ENCODE results near the gene NKX1-1. TPM values are rescaled to one million over a fixed set of nuclear protein-coding genes. Genes with fewer than 3 reads are reported as not detected.

The NKX1-1 gene
- total RNA-seq, 1 donor from 2014 or later, result not detected

GRCh38 chr4:1363513-1363912, 42.7 kb downstream of the NKX1-1 start:
- Mint-ChIP-seq H3K9me3 (ENCODE audit: unreplicated experiment) (no peaks in the 10 kb centered on the region), H3K27me3 (ENCODE audit: unreplicated experiment) (peaks cover 2% of the 10 kb centered on the region), H3K4me1 (ENCODE audit: unreplicated experiment) (no peaks in the 10 kb centered on the region), H3K4me3 (ENCODE audit: unreplicated experiment) (no peak overlapping the region), H3K27ac (ENCODE audit: unreplicated experiment) (no peak overlapping the region), H3K36me3 (ENCODE audit: low read depth, unreplicated experiment) (peaks cover 11% of the 10 kb centered on the region)
- TF ChIP-seq CTCF (IDR thresholded peaks at IDR 0.05; ENCODE audit: unreplicated experiment), result no peak
- DNase-seq (ENCODE audit: low spot score), result no peak

- no peaks in the 10 kb centered on the region for H3K4me1 Mint-ChIP-seq (ENCODE audit: unreplicated experiment)
- no peak for TF ChIP-seq CTCF (IDR thresholded peaks at IDR 0.05; ENCODE audit: unreplicated experiment)
- peaks cover 11% of the 10 kb centered on the region for H3K36me3 Mint-ChIP-seq (ENCODE audit: low read depth, unreplicated experiment)
- no peaks in the 10 kb centered on the region for H3K9me3 Mint-ChIP-seq (ENCODE audit: unreplicated experiment)
- peaks cover 2% of the 10 kb centered on the region for H3K27me3 Mint-ChIP-seq (ENCODE audit: unreplicated experiment)
- no peak overlapping the region for H3K4me3 Mint-ChIP-seq (ENCODE audit: unreplicated experiment)
- DNase-seq (ENCODE audit: low spot score), result no peak
- H3K27ac Mint-ChIP-seq (ENCODE audit: unreplicated experiment), result no peak overlapping the region
Observed at GRCh38 chr4:1362521-1362920, 43.7 kb downstream of the NKX1-1 start.

GRCh38 chr4:1362046-1362445, 44.2 kb downstream of the NKX1-1 start:
- no peak for TF ChIP-seq CTCF (IDR thresholded peaks at IDR 0.05; ENCODE audit: unreplicated experiment)
- H3K27ac Mint-ChIP-seq (ENCODE audit: unreplicated experiment), result no peak overlapping the region
- H3K9me3 Mint-ChIP-seq (ENCODE audit: unreplicated experiment), result no peaks in the 10 kb centered on the region
- no peaks in the 10 kb centered on the region for H3K4me1 Mint-ChIP-seq (ENCODE audit: unreplicated experiment)
- H3K27me3 Mint-ChIP-seq (ENCODE audit: unreplicated experiment), result peaks cover 2% of the 10 kb centered on the region
- H3K4me3 Mint-ChIP-seq (ENCODE audit: unreplicated experiment), result no peak overlapping the region
- peaks cover 11% of the 10 kb centered on the region for H3K36me3 Mint-ChIP-seq (ENCODE audit: low read depth, unreplicated experiment)
- DNase-seq (ENCODE audit: low spot score), result no peak

GRCh38 chr4:1361431-1361830, 44.8 kb downstream of the NKX1-1 start:
- no peak overlapping the region for H3K4me3 Mint-ChIP-seq (ENCODE audit: unreplicated experiment)
- no peak for TF ChIP-seq CTCF (IDR thresholded peaks at IDR 0.05; ENCODE audit: unreplicated experiment)

GRCh38 chr4:1360423-1361283, 45.6 kb downstream of the NKX1-1 start:
- Mint-ChIP-seq H3K27ac (ENCODE audit: unreplicated experiment) (no peak overlapping the region), H3K4me3 (ENCODE audit: unreplicated experiment) (no peak overlapping the region), H3K4me1 (ENCODE audit: unreplicated experiment) (no peaks in the 10 kb centered on the region), H3K9me3 (ENCODE audit: unreplicated experiment) (no peaks in the 10 kb centered on the region), H3K36me3 (ENCODE audit: low read depth, unreplicated experiment) (peaks cover 11% of the 10 kb centered on the region), H3K27me3 (ENCODE audit: unreplicated experiment) (peaks cover 4% of the 10 kb centered on the region)
- no peak for DNase-seq (ENCODE audit: low spot score)
- no peak for TF ChIP-seq CTCF (IDR thresholded peaks at IDR 0.05; ENCODE audit: unreplicated experiment)

More at GRCh38 chr4:1361431-1361830, 44.8 kb downstream of the NKX1-1 start:
- Mint-ChIP-seq H3K4me1 (ENCODE audit: unreplicated experiment) (no peaks in the 10 kb centered on the region), H3K27ac (ENCODE audit: unreplicated experiment) (no peak overlapping the region), H3K36me3 (ENCODE audit: low read depth, unreplicated experiment) (peaks cover 11% of the 10 kb centered on the region), H3K27me3 (ENCODE audit: unreplicated experiment) (peaks cover 2% of the 10 kb centered on the region), H3K9me3 (ENCODE audit: unreplicated experiment) (no peaks in the 10 kb centered on the region)
- no peak for DNase-seq (ENCODE audit: low spot score)
